Kidney (tissue), 14 donors: Measurements from ENCODE around the gene HSDL1. TPM values are rescaled to one million over a fixed set of nuclear protein-coding genes. Genes with fewer than 3 reads are reported as not detected.

ENCODE experiments used
- DNase-seq, 5 donors: peaks; one replicate each; pipeline ENCODE4 v3.0.0-alpha.2; 2013 to 2020
- FAIRE-seq: peaks from 2 replicates; lab custom pipeline; 2012; peaks lifted over from hg19 to GRCh38; lab: Jason Lieb, UNC
- H3K27ac ChIP-seq, 2 donors: one replicate each; pipeline ENCODE4 v1.7.0; 2013; ENCODE audit warnings: low read depth in 2 of 2, low read length in 2 of 2, inconsistent platforms in 1 of 2
- H3K27me3 ChIP-seq: one replicate; pipeline ENCODE4 v1.7.1; 2013; ENCODE audit warnings: low read length, inconsistent platforms; ENCODE audit not compliant: control insufficient read depth, insufficient read depth
- H3K36me3 ChIP-seq, 3 donors: one replicate each; pipeline versions ENCODE4 v1.7.0 to v1.7.1; 2013; ENCODE audit warnings: low read length in 3 of 3, control low read depth in 1 of 3, inconsistent platforms in 1 of 3; ENCODE audit not compliant: insufficient read depth in 3 of 3, control insufficient read depth in 2 of 3
- H3K4me1 ChIP-seq, 3 donors: one replicate each; pipeline versions ENCODE4 v1.7.0 to v1.7.1; 2013; ENCODE audit warnings: low read length in 3 of 3, inconsistent platforms in 1 of 3, low read depth in 1 of 3; ENCODE audit not compliant: control insufficient read depth in 2 of 3, insufficient read depth in 2 of 3
- H3K4me3 ChIP-seq, 3 donors: one replicate each; pipeline versions ENCODE4 v1.7.0 to v1.8.1; 2013; ENCODE audit warnings: low read length in 3 of 3, control low read depth in 1 of 3, inconsistent platforms in 1 of 3
- H3K9ac ChIP-seq, 3 donors: one replicate each; pipeline versions ENCODE4 v1.7.0 to v1.7.1; 2013; ENCODE audit warnings: low read length in 3 of 3, control low read depth in 1 of 3, inconsistent platforms in 1 of 3
- H3K9me3 ChIP-seq, 3 donors: one replicate each; pipeline versions ENCODE4 v1.7.0 to v1.7.1; 2013; ENCODE audit warnings: low read length in 3 of 3, control low read depth in 1 of 3, inconsistent platforms in 1 of 3; ENCODE audit not compliant: control insufficient read depth in 2 of 3, insufficient read depth in 1 of 3
- CTCF ChIP-seq: IDR thresholded peaks from 3 replicates; pipeline ENCODE4 v1.5.1; 2012; ENCODE audit warnings: mild to moderate bottlenecking, moderate library complexity, borderline replicate concordance; ENCODE audit not compliant: insufficient read depth; ENCODE audit errors: extremely low read depth
- intact Hi-C: fragments of 100-400 bp; cut with DNase I; formaldehyde crosslinking; loops from one replicate; pipeline ENCODE4 v1.11.1; 2022
- polyA plus RNA-seq: library from polyadenylated mRNA; stranded (reverse); fragments of 350-450 nt; fragmentation: Illumina TruSeq; extraction: RNeasy Lipid Tissue Mini Kit (QIAGEN cat#74804); gene quantifications from one replicate; pipeline ENCODE4 v1.2.3, GENCODE V29; 2014; ENCODE audit warnings: low read depth, low replicate concordance; ENCODE audit not compliant: insufficient read depth
- total RNA-seq: library from RNA; stranded (reverse); fragmentation: NEBNext Ultra II Directional; extraction: Animal tissue kit (Norgen Biotek cat#: 25700); gene quantifications from one replicate; pipeline ENCODE4 v1.2.1, GENCODE V29; 2021
- donor health status: control.
- donor health status: control.
- donor health status: control.
- donor health status: control.
- donor health status: control.
- donor health status: DM: yes; HTN: yes; CAD: no.
- donor health status: Normal renal cell carcinoma (clear cell type).

Gene HSDL1
- total and polyA plus RNA-seq, 2 donors from 2014 or later = 12.1 to 13.3 TPM

- no peak for TF ChIP-seq CTCF
- FAIRE-seq = no peak
- peak in 1 of 5 donors; percentile 78 for DNase-seq
- no peaks in the 10 kb centered on the region for H3K27me3 ChIP-seq
- H3K4me3 ChIP-seq = no peak overlapping the region
- H3K9ac ChIP-seq = no peak overlapping the region
- H3K9me3 ChIP-seq = no peaks in the 10 kb centered on the region
- H3K36me3 ChIP-seq = peaks cover under 1 to 31% (median 2%) of the 10 kb centered on the region in 3 donors
- peaks cover 2 to 25% (median 19%) of the 10 kb centered on the region in 3 donors for H3K4me1 ChIP-seq
- intact Hi-C loops = no loop called here
- no peak overlapping the region for H3K27ac ChIP-seq
Measured at GRCh38 chr16:84178892-84179611, 34.1 kb upstream of the HSDL1 start.

- peaks cover 2 to 25% (median 19%) of the 10 kb centered on the region in 3 donors for H3K4me1 ChIP-seq
- intact Hi-C loops = no loop called here
- no peaks in the 10 kb centered on the region for H3K9me3 ChIP-seq
- H3K4me3 ChIP-seq = no peak overlapping the region
- no peak for TF ChIP-seq CTCF
- peak overlapping the region; percentile 85 to 89 for H3K27ac ChIP-seq
- FAIRE-seq (no peak), DNase-seq (no peak)
- H3K9ac ChIP-seq = peak overlapping the region in 1 of 3 donors; percentile 65
- no peaks in the 10 kb centered on the region for H3K27me3 ChIP-seq
- peaks cover 0 to 31% (median 2%) of the 10 kb centered on the region in 3 donors for H3K36me3 ChIP-seq
Measured at GRCh38 chr16:84178146-84178765, 33.3 kb upstream of the HSDL1 start.

GRCh38 chr16:84177741-84178073 lies 32.7 kb upstream of the HSDL1 start:
- intact Hi-C loops = no loop called here
- H3K4me3 ChIP-seq = no peak overlapping the region
- H3K27me3 ChIP-seq = no peaks in the 10 kb centered on the region
- H3K9me3 ChIP-seq = no peaks in the 10 kb centered on the region
- TF ChIP-seq CTCF = no peak
- H3K36me3 ChIP-seq = peaks cover 0 to 28% (median 2%) of the 10 kb centered on the region in 3 donors
- H3K9ac ChIP-seq = peak overlapping the region in 1 of 3 donors; percentile 65
- H3K27ac ChIP-seq = peak overlapping the region; percentile 85 to 89
- DNase-seq (peak in 1 of 5 donors; percentile 83), FAIRE-seq (no peak)
- peaks cover 2 to 25% (median 19%) of the 10 kb centered on the region in 3 donors for H3K4me1 ChIP-seq
